Muscle of arm (tissue), 12 donors: ENCODE data around the gene TXNRD2. TPM values are rescaled to one million over a fixed set of nuclear protein-coding genes. Genes with fewer than 3 reads are reported as not detected.

ENCODE experiments used
- DNase-seq: peaks from one replicate; pipeline ENCODE4 v3.0.0-alpha.2; 2013
- polyA plus RNA-seq, 12 donors: library from polyadenylated mRNA; unstranded; fragments of 120-200 nt; gene quantifications; one replicate each; pipeline ENCODE4 v1.2.1, GENCODE V29; 2013; ENCODE audit not compliant: insufficient read length in 12 of 12

TXNRD2 gene
- polyA plus RNA-seq, 12 donors = 12.0 to 24.1 (median 15.1) TPM; not detected in 1

DNA sequence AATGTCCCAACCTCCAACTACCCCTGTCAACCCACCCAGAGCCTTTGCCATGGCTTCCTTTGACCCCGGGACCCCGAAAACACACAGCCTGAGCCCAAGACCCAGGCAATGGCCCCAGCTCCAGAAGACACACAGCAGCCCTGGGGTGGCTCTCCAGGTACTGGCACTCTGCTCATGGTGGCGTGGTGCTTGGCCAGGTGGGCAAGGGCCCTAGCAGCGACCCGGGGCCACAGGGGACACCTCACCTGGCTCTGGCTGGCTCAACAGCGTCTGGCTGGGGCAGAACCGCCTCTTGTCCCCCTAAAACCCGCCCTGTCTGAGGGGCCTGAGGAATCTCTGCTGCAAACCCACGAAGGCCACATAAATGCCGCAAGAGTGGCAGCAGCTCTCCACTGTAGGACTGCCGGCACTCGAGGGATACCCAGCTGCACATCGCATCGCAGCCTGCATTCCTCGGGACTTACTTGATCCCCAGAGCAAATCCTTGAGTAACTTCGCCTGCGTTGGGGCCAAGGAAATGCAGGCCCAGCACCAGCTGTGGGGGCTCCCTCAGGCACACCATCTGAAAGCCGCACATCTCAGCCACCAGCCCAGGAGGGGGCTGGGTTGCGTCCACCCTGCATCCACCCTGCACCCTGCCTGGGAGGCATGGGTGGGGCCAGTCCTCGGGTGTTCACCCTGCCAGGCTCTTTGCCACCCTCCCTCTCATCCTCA, 63.8 kb downstream of the TXNRD2 start:
- no peak for DNase-seq

DNA sequence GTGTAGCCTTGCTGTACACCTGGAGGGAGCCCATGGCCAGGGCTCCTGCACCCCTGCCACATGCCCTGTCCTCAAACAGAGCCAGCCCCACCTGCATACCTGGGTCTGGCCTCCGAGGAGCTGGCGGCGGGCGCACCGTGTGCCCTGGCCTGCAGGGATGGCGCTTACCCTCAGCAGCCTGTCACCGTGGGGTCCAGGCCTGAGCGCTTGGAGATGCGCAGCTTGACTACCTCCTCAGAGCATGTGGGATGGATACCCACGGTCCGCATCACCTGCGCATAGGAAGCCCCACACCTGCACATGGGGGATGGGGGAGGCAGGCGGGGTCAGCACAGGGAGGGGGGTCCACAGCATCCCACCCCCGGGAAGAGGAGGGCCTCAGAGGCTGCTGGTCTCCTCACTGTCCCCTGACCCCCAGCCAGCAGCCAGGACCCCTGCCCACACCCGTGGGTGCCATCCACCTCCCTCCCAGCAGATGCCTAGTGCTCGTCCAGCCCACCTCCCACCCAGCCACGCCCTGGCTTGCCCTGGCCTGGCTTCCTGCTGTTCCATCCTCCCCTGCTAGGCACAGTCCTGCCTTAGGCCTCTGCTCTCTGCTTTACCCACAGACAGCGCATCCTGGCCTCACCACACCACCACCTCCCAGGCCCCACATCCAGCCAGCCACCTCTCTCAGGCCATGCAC, 64.5 kb downstream of the TXNRD2 start:
- no peak for DNase-seq

DNA sequence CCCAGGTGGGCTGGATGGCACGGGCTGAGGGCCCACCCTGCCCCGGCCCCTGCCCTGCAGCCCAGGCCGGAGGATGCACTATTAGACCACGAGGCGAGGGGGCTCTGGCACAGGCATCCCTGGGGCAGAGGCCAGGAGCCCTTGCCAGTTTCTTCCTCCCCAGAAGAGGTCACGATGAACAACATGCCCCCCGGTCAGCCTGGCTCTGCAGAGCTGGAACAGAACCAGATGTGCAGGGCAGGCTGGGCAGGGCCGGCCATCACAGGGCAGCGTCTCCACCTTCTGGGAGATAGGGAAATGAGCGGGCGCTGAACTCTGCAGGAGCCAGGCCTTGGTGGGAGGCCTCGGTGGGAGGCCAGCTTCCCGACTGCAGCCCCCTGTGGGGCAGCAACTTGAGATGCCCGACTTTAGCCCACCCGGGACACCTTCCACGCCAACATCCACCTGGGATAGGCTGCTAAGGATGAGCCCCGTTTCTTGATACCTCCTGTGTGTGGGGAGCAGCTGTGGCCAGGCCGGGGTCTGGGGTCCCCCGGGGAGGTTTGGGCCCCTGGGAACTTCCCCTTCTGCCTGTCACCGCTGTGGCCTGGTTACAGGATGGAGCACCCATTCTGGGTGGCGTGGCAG, 65.2 kb downstream of the TXNRD2 start:
- no peak for DNase-seq

DNA sequence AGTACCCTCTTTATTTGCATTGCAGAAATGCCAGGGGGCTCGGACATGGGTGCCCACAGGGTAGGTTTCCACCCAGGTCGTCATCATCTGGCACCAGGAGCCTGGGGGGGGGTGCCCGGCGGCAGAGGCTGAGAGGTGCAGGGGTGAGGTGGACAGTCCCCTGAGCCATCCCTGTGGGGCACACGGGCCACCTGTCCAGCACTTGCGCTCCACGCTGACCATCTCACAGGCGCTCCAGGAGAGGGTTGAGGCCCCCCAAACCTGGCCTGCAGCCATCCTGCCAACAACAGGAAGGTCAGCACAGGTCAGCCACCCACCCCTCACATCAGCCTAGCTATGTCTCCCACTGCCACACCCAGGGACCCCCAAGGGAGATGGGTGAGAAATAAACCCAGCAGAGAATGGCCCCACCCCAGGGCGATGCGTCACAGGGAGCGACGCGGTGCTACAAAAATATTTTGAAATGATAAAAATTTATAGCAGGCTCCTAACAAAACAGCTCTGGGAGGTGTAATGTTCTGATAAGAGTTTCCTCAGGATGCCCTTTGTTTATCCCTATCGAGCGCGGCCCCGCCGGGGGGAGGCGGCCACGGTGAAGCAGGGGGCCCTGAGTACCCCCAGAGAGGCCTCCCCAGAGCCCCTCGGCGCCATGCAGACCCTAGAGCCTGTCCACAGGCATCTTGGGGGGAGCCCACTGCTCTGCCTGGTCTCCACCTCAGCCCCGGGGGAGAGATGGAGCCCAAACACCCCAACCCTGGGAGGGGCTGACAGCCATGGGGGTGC, 65.9 kb downstream of the TXNRD2 start:
- no peak for DNase-seq

DNA sequence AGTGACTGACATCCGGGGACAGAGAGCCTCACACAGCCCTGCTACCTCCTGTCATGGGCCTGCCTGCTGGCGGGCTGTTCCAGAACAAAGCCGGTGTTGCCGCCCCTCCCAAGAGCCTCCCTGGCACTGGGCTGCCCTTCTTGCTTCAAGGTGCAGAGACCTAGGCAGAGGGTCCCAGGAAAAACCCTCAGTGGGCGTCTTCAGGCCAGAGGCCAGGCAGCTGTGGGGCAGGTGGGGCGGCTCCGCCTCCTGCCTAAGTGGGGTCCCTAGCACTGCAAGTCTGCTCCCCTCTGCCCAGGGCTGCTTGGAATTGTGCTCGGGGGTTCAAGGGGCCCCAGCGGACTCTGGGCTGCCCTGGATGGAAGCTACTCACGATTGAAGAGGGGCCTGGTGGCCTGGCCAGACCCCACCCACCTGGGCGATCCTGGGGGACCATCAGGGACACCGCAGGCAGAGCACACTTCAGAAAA, 66.5 kb downstream of the TXNRD2 start:
- no peak for DNase-seq

DNA sequence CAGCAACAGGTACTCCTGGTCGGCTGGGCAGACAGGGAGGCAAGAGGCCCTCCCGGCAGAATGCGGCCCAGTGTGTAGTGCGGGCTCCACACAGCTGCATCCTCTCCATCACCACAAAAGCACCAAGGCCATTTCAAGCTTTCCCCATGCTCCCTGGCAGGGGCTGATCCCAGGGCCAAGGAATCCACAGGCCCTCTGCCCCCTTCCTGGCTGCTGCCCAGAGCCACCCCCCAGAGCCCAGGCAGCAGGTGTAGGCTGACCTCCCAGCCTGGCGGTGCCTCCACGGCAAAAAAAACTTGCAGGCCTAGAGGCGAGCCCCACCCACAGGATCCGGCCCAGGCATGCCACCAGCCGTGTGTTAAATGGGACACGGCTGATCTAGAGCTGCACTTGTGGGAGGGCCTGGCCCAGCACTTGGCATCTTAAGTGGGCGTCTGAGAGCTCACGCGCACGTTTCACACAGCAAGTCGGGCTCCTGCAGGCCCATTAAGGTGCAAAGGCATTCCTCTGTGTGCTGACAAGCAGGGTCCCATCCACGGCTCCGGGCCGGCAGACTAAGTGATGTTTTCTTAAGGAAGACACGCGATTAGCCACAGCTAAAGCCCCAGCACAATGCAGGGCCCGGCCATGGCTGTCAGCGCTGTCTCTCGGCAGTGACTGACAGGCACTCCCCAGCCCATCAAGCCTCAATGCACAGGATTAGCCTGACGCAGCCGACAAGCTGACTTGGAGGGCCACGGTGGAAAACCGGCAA, 67.1 kb downstream of the TXNRD2 start:
- no peak for DNase-seq

DNA sequence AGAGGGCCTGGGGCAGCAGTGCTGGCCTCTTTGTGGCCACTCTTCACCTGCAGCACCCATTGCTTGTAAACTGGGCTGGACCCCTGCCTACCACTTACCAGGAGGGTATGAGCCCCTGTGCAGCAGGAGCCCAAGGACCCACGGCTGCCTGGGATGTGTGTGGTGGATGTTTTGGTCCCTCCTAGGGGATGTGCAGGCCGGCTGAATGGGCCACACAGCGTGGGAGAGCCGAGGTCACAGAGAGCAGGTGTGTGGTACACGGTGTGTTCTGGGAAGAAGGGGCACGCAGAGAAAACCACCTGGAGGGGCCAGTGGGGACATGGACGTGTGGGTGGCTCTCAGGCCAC, 67.7 kb downstream of the TXNRD2 start:
- no peak for DNase-seq

DNA sequence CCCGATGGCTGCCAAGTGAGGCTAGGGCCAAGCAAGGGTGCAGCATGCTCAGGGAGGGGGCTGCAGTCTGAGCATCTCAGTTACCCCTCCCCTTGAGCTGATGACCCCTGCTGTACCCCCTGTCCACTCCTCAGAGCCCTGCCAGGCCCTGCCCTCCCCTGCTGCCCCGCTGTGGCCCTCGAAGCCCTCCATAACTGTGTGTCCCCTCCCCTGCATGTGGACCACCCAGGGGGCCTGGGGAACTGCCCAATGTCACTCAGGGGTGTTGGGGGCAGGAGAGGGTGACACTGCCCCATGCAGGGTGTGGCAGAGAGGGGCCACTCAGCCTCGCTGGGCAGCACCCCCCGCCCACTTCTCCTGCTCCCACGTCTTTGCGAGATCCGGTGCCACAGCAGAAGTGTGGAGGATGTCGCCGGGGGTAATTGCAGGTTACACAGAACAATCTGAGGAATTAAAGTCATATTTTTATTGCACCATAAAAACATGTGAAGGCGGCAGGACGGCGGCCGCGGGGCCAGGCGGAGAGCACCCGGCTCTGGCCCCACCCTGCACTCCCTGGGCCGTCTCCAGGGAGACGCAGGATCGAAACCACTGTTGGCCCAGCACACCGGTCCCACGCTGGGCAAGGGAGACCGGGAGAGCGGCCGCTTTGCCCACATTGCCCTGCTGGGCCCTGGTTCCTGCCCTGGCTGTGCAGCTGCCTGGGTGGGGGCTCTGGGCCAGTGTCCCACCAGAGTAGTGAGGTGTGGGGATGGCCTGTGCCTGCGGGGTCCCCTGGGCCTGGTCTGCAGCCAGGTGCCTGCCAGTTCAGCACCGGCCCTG, 68.3 kb downstream of the TXNRD2 start:
- no peak for DNase-seq

DNA sequence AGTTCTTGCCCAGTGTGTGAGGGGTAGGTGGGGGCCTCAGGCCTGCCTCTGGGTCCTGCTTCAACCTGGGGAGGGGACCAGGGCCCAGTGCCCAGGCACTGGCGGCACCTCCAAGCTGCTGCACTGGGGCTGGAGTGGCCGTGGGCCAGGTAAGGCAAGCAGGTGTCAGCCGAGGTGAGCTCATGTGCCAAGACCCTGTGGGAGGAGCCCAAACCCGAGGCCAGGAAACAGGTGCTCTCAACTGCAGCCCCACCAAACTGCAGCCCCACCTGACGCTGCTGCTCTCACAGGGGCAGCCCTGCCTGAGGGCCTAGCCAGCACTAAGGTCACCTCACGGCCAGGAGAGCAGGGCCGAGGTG, 68.9 kb downstream of the TXNRD2 start:
- no peak for DNase-seq

DNA sequence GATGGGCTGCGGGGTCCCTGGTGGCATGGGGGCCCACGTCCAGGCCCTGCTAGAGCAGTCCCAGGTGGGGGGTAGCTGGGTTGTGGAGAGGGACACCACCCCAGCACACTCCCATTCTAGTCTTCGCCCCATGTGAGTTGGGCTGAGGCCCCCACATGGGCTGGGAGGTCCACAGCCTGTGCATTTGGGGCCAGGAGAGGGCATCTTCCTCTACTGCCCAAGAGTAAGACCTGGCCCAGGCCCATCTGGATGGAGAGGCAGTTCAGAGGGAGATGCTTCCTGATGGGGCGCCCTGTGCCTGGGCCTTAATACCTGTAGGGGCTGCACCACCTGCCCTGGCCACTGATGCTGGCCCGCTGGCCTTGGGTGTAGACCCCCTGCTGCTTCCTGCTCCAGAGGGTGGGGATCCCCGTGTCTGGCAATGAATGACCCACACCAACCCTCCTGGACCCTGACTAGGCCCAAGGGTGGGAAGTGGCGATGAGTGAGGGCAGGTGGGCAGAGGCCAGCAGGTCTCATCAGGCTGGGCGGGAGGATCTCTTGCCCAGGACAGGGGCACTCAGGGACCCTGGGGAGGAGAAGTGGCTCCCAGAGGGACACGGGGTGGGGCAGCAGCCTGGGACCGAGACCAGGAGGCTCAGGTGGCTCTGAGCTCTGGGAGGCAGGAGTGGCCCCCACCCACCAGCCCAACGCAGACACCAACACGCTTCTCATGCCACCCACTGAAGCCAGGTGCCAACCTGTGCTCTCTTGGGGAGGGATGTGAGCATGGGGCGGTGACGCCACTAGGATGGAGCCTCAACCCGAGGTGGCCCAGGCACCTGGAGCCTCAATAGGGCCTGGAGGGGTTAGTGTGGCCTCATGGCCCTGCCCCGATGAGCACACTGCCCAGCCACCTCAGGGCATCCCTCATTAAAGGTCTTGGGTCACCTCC, 69.5 kb downstream of the TXNRD2 start:
- DNase-seq = no peak

DNA sequence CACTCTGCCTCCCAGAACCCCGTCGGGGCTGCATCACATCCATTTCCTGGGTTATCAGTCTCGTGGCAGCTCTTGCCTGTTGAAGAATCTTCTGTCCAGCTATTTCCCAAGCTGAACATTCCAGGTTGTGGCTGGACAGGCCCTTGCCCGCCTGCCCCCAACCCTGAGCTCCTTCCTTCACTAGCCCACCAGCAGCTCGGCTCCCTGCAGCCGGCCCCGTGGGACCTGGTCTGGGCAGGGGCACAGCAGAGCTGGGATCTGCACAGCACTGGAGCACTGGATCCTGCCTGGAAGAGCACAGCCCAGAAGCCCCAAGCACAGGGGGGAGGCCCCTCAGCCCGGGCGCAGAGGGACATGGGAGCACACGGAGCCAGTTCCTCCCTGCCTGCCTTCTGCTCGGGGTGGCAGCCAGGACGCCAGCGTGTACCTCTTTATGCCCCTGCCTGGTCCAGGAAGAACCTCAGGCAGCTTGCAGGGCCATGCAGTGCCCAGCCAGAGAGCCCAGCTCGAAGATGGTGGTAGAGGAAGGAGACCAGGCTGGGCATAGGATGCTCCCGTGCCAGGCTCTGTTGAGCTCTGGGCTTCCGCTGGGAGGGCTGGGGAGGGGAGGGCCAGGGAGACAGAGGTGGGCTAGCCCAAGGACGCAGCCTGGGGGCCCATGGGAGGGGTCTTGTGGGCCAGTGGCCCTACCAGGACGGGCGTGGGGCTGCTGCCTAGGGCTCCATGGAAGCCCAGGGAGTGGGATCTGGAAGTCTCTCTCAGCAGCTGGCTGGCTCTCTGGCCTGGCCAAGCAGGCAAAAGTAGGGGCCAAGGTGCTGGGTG, 70.4 kb downstream of the TXNRD2 start:
- DNase-seq = no peak

DNA sequence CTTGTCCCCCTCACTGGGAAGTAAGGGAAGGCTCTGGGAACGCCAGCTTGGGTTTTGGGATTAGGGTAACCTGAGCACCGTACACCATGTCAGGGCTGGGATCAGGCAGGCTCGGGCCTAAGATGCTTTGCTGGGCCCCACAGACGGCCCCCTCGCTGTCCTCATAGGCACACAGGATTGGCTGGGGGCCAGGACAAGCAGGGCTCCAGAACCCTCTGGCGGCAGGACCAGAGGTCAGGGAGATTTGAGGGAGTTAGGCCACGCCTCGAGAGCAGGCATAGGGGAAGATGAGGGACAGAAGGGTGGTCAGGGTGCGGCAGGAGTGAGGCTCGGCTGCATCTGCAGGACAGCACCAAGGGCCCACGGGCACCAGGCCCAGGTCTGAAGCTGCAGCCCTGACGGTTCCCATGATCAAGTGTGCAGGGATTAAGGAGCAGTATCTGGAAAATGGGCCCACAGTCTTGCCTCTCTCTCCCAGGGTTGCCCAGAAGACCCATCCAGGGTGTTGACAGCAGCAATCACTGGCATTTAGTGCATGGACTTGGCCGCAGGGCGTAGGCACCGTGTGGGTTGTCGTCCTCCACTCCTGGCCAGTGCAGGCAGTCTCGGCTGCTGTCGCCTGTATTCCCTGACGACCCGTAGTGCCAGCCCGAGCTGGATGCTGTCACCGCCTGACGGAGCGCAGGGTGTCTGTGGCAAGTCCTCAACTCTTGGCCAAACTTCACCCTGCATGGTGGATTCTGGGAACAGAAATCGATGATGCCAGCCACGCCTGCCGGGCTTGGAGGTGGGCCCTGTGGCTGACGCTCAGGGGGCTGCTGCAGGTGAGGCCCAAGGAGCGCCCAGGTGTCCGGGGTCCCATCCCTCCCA, 71.2 kb downstream of the TXNRD2 start:
- no peak for DNase-seq

DNA sequence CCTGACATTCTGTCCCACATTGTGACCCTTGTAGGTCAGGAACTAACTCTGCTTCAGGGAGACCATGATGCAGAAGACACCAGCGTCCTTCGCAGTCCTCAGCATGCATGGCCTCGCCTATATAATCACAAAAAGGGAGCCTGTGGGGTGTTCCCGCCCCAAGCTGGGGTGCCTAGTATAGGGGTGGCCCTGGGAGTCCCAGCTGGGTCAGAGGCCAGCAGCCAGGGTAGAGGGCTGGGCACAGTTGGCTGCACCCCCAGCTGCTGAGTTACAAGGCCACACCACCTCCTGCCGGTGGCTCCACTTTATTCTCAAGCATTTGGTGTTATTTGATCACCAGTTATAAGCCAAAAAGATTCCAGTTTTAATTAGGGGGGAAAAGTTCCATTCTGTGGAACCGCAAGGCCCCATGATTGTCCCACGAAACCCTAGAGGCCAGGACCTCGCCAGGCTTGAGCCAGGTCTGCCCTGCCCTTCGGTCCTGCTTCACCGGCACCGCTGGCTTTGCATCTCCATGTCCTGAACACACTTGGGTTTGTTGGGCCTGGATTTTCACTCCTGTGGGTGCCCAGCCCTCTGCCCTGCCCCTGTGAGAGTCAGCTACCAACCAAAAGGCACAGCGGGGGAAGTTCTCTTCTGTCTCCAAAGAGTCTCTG, 72.0 kb downstream of the TXNRD2 start:
- DNase-seq = no peak

DNA sequence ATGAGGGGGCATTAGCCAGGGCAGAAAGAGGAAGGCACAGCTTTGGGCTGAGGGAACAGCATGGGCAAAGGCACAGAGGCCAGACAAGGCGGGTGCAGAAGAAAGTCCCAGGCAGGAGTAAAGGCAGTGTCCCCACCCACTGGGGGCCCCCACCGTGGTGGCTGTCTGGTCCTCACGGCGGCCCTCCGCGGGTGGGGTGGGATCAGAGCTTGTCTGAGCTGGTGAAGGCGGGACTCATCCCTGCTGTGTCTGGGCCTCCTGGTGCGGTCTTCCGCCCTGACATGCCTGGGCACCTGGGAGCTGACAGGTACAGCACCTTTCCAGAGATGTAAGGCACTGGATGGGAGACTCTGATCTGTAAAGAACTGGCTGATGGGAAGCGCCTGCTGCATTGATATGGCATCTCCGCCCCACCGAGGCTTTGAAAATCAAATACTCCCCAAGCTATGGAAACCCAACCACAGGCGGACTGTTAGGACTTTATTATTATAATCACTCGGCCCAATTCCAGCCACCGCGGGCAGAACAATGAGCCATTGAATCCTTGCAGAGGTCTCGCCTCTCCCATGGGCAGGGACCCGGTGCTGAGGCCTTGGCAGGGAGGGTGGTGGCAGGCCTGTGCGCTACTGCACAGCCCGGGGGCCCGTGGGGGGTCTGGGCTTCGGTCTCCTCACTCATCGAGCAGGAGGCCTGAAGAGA, 72.7 kb downstream of the TXNRD2 start:
- DNase-seq = no peak

DNA sequence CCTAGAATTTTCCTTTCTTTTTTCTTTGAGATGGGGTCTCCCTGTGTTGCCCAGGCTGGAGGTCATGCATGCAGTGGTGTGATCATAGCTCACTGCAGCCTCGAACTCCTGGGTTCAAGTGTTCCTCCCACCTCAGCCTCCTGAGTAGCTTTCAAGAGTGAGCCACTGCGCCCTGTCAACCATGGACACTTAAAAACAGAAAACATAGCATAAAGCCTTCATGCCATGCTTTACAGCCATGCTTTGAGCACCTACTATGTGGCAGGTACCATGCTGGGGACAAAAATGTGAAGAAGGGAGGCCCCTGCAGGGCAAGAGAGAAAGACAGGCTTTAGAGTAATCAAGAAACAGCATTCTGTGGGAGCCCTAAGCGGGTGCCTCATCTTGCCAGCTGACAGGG, 73.3 kb downstream of the TXNRD2 start:
- DNase-seq = no peak

DNA sequence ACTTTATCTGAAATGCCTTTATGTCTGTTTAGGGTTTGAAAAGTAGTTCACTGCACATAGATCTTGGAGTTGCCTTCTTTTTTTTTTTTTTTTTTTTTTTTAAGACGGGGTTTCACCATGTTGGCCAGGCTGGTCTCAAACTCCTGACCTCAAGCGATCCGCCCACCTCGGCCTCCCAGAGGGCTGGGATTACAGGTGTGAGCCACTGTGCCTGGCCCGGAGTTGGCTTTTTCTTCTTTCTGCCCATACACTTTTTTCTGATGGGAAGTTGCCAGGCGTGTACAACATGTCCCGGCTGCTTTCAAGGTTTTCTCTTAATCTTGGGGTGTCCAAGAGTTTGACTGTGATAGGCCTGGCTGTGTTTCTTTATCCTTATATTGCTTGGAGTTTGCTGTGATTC, 74.0 kb downstream of the TXNRD2 start:
- DNase-seq = no peak

DNA sequence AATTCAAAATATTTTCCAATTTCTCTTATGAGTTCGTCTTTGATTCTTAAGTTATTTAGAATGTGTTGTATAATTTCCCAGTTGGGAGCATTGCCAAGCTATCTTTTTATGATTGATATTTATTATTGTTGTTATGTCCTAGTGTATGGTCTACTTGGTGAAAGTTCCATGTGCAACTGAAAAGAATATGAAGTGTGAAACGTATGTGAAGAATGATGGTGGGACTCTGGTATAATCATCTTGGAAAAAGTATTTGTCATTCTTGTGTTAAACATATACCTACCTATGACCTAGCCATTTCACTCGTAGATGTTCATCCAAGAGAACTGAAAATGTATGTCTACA, 75.0 kb downstream of the TXNRD2 start:
- DNase-seq = no peak
